Measurements from ENCODE around the gene MPP2. TPM values are rescaled to one million over a fixed set of nuclear protein-coding genes. Genes with fewer than 3 reads are reported as not detected.

The MPP2 gene
- polyA plus RNA-seq, 1 of the 3 experiments (the other 2 are of a cell fraction), result 8.3 TPM

- Histone ChIP-seq H3K36me3 (replicated peaks in 1 of 2; ENCODE audit: control insufficient read depth in 1 of 2, insufficient read depth in 2 of 2, low read length in 1 of 2) (no peaks in the 10 kb centered on the region), H3K4me2 (no peak overlapping the region), H2AFZ (ENCODE audit: low read depth) (no peak overlapping the region), H3K27ac (ENCODE audit: low read depth in 2 of 2, low read length in 1 of 2) (no peak overlapping the region), H3K79me2 (ENCODE audit: insufficient read depth) (no peaks in the 10 kb centered on the region), H3K9ac (no peak overlapping the region), H4K20me1 (ENCODE audit: insufficient read depth) (no peaks in the 10 kb centered on the region), H3K4me1 (ENCODE audit: control insufficient read depth in 1 of 2, insufficient read depth in 2 of 2, low read depth in 1 of 2, low read length in 1 of 2) (peaks cover 0 to 2% of the 10 kb centered on the region in 2 experiments; a peak in 1 of 4 replicates), H3K27me3 (ENCODE audit: insufficient read depth) (no peaks in the 10 kb centered on the region), H3K4me3 (ENCODE audit: low read depth in 2 of 2, low read length in 1 of 2) (no peak overlapping the region), H3F3A (replicated peaks; ENCODE audit: insufficient read depth) (no peaks in the 10 kb centered on the region), H3K9me3 (no peaks in the 10 kb centered on the region), H3K9me2 (no peaks in the 10 kb centered on the region)
- ChIA-PET POLR2A (interaction anchor here (0.5 to 0.6 kb wide), 2 partner anchors 95 to 254 kb away, joined by 3 to 8 read pairs; no protein-coding TSS in a partner anchor), CTCF (interaction anchor here (0.8 to 18.2 kb wide), 6 partner anchors 8 to 69 kb away, joined by 3 to 638 read pairs (median 3); partner anchors contain the start of genes NAGS and TMEM101)
- DNase-seq, result no peak
- TF ChIP-seq FOSL2 (IDR thresholded peaks at IDR 0.05; ENCODE audit: borderline replicate concordance, low read depth) (no peak), GABPA (IDR thresholded peaks at IDR 0.05; ENCODE audit: low read depth) (no peak), MXI1 (IDR thresholded peaks at IDR 0.05; ENCODE audit: low read depth, low read length) (no peak), RXRA (IDR thresholded peaks at IDR 0.05; ENCODE audit: borderline replicate concordance, low read depth) (no peak), NFIC (IDR thresholded peaks at IDR 0.05; ENCODE audit: borderline replicate concordance) (no peak), SIN3A (IDR thresholded peaks at IDR 0.05; ENCODE audit: borderline replicate concordance, low read depth, low read length) (no peak), POLR2AphosphoS5 (IDR thresholded peaks at IDR 0.05; ENCODE audit: low read depth, low read length) (no peak), ELF1 (IDR thresholded peaks at IDR 0.05) (no peak), EZH2phosphoT487 (IDR thresholded peaks at IDR 0.05; ENCODE audit: borderline replicate concordance, low read depth) (no peak), ZBTB33 (IDR thresholded peaks at IDR 0.05; ENCODE audit: borderline replicate concordance, low read depth) (no peak), RCOR1 (IDR thresholded peaks at IDR 0.05; ENCODE audit: low read length) (no peak), TEAD4 (IDR thresholded peaks at IDR 0.05; ENCODE audit: borderline replicate concordance, insufficient read depth) (no peak), PBX3 (IDR thresholded peaks at IDR 0.05) (no peak), FOXM1 (IDR thresholded peaks at IDR 0.05; ENCODE audit: low read depth) (no peak), RAD21 (IDR thresholded peaks at IDR 0.05; ENCODE audit: low read length) (no peak), IRF3 (IDR thresholded peaks at IDR 0.05; ENCODE audit: low read depth, low read length) (no peak), TCF12 (IDR thresholded peaks at IDR 0.05) (no peak), MAX (IDR thresholded peaks at IDR 0.05; ENCODE audit: low read depth) (no peak), CTCF (IDR thresholded peaks at IDR 0.05) (no peak), CHD2 (IDR thresholded peaks at IDR 0.05; ENCODE audit: low read length, partially characterized antibody) (no peak)
- 53% methylated on average over 4 of the region's 4 CpGs for WGBS (ENCODE audit: low lambda C conversion rate)
Measured at GRCh38 chr17:43946781-43947180, 39.4 kb upstream of the MPP2 start.

Data from SK-N-SH (cell line).